NT2/D1 (cell line): ENCODE data around the gene RNF152.

Source experiments
- SUZ12 ChIP-seq: IDR thresholded peaks from 2 replicates; pipeline ENCODE4 v1.6.1; 2011; ENCODE audit not compliant: insufficient read length, insufficient read depth; ENCODE audit errors: extremely low read depth
- YY1 ChIP-seq: IDR thresholded peaks from 2 replicates; pipeline ENCODE4 v1.6.1; 2011; ENCODE audit not compliant: insufficient read length, insufficient read depth
- ZNF274 ChIP-seq: IDR thresholded peaks from 2 replicates; pipeline ENCODE4 v1.6.1; 2011; ENCODE audit warnings: mild to moderate bottlenecking, low read depth, low read length

DNA sequence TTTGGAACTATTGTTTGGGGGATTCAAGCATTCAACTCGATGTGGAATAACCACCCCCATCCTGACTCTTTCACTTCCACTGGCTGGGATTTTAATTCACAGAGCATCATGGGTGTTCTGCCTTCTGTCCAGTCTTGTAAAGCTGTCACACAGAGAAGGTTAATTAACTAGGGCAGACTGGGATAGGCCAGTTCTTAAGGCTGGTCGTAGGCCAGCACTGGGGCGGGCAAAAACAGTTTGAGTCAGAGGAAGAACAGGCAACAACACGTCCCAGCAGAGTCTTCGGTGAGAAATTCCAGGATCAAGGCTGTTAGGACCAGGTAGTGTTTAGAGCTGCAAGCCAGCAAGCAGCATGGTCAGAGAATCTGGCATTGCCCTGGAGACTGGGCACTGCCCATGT lies 4.0 kb upstream of the RNF152 start:
- TF ChIP-seq YY1 = no peak
- TF ChIP-seq SUZ12 = no peak
- no peak for TF ChIP-seq ZNF274
